Adrenal gland (tissue), 5 donors: ENCODE data around the gene ARHGEF40.

Experiments
- CTCF ChIP-seq, 6 experiments: fragments of 450-650 bp in 4 of 6; fragments of 200-600 bp in 2 of 6; sonication (generic) in 1 of 6; IDR thresholded peaks; 1 replicate in 5 of 6; 2 replicates in 1 of 6; pipeline versions ENCODE4 v1.5.1 to v1.8.0; 2016 to 2021; ENCODE audit warnings: antibody characterized with exemption in 6 of 6, mild to moderate bottlenecking in 2 of 6, moderate library complexity in 1 of 6
- POLR2A ChIP-seq, 2 donors: fragments of 450-650 bp; IDR thresholded peaks; one replicate each; pipeline ENCODE4 v1.6.1; 2017; ENCODE audit warnings: antibody characterized with exemption in 2 of 2, mild to moderate bottlenecking in 2 of 2, moderate library complexity in 1 of 2
- donor health status: DM: no; HTN: no; CAD: no.

- TF ChIP-seq POLR2A (IDR thresholded peaks at IDR 0.05), result no peak
- no peak for TF ChIP-seq CTCF (IDR thresholded peaks at IDR 0.05)
Measured at GRCh38 chr14:21026988-21027315, 43.2 kb upstream of the ARHGEF40 start.
